Measurements from ENCODE around the gene BTBD9.

The BTBD9 gene

GRCh38 chr6:38161754-38162492 lies 477.8 kb downstream of the BTBD9 start:
- no peak for TF ChIP-seq CTCF (IDR thresholded peaks at IDR 0.05; ENCODE audit: insufficient read depth, low read length, poor library complexity, severe bottlenecking)
- H3K27me3 ChIP-seq (replicated peaks; ENCODE audit: control insufficient read depth, insufficient read depth, low read length), result no peaks in the 10 kb centered on the region
- DNase-seq (ENCODE audit: extremely low read depth, insufficient read length), result no peak
- no peaks in the 10 kb centered on the region; the same call in 1 of the 2 replicates for H3K36me3 ChIP-seq (ENCODE audit: control insufficient read depth, insufficient read depth, low read length)
- H3K4me3 ChIP-seq (replicated peaks; ENCODE audit: low read depth, low read length), result no peak overlapping the region

- no peak for TF ChIP-seq CTCF (IDR thresholded peaks at IDR 0.05; ENCODE audit: insufficient read depth, low read length, poor library complexity, severe bottlenecking)
- no peak for DNase-seq (ENCODE audit: extremely low read depth, insufficient read length)
- H3K4me3 ChIP-seq (replicated peaks; ENCODE audit: low read depth, low read length), result no peak overlapping the region
- H3K36me3 ChIP-seq (ENCODE audit: control insufficient read depth, insufficient read depth, low read length), result no peaks in the 10 kb centered on the region; the same call in none of the 2 replicates
- no peaks in the 10 kb centered on the region for H3K27me3 ChIP-seq (replicated peaks; ENCODE audit: control insufficient read depth, insufficient read depth, low read length)
Measured at GRCh38 chr6:38161331-38161730, 478.4 kb downstream of the BTBD9 start.

GRCh38 chr6:38160831-38161230 lies 478.9 kb downstream of the BTBD9 start:
- DNase-seq (ENCODE audit: extremely low read depth, insufficient read length), result no peak
- Histone ChIP-seq H3K27me3 (replicated peaks; ENCODE audit: control insufficient read depth, insufficient read depth, low read length) (no peaks in the 10 kb centered on the region), H3K4me3 (replicated peaks; ENCODE audit: low read depth, low read length) (no peak overlapping the region), H3K36me3 (ENCODE audit: control insufficient read depth, insufficient read depth, low read length) (no peaks in the 10 kb centered on the region; the same call in none of the 2 replicates)
- TF ChIP-seq CTCF (IDR thresholded peaks at IDR 0.05; ENCODE audit: insufficient read depth, low read length, poor library complexity, severe bottlenecking), result no peak

DNA sequence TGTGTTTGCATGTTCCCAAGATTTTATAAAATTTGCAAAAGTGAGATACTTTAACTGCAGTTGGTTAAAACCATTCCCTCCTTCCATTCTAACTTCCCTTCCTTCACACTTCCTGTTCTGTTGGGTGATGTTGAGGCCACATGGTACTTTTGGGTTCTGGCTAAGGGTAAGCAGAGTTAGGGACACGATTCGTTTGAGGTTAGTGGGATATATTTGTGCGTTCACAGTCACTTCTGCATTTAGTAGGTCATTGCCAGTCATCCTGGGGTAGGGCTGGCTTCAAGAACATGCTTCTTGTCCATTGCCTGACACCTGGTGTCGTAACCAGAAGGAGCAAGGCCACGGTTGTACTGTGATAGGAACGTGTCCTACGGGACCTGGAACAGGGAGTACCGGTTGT lies 480.1 kb downstream of the BTBD9 start:
- Histone ChIP-seq H3K4me3 (replicated peaks; ENCODE audit: low read depth, low read length) (no peak overlapping the region), H3K27me3 (replicated peaks; ENCODE audit: control insufficient read depth, insufficient read depth, low read length) (no peaks in the 10 kb centered on the region), H3K36me3 (ENCODE audit: control insufficient read depth, insufficient read depth, low read length) (peaks cover 2% of the 10 kb centered on the region)
- DNase-seq (ENCODE audit: extremely low read depth, insufficient read length), result no peak
- TF ChIP-seq CTCF (IDR thresholded peaks at IDR 0.05; ENCODE audit: insufficient read depth, low read length, poor library complexity, severe bottlenecking), result no peak

DNA sequence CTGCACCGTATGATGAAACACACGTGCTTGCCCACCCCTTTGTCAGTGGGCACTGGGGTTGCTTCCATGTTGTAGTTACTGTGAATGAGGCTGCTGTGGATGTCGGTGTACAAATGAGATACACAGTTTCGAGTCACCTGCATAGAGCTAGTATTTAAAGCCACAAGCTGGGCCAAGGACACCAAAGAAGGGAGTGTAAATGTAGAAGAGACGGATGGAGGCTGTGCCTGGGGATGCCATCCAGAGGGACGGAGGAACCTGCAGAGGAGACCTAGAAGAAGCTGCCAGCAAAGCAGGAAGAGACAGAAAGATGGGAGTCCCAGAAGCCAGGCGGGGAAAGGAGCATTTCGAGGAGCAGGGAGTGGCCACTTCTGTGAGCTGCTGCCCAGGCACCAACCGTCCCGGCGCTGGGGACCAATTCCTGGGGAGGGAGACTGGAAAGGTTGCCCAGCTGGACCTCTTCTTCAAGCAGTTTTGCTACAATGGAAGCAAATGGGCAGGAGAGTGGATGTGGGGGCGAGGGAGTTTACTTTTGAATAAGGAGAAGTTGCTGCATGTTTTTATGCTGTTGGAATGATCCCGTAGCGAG lies 480.9 kb downstream of the BTBD9 start:
- DNase-seq (ENCODE audit: extremely low read depth, insufficient read length), result no peak
- H3K4me3 ChIP-seq (replicated peaks; ENCODE audit: low read depth, low read length), result no peak overlapping the region
- TF ChIP-seq CTCF (IDR thresholded peaks at IDR 0.05; ENCODE audit: insufficient read depth, low read length, poor library complexity, severe bottlenecking), result no peak
- H3K36me3 ChIP-seq (ENCODE audit: control insufficient read depth, insufficient read depth, low read length), result peaks cover 3% of the 10 kb centered on the region
- no peaks in the 10 kb centered on the region for H3K27me3 ChIP-seq (replicated peaks; ENCODE audit: control insufficient read depth, insufficient read depth, low read length)

All from GM06990 (cell line).